ENCODE results near the gene AFF3.

GRCh38 chr2:99617811-99618210 is 524.6 kb downstream of the AFF3 start:
- TF ChIP-seq CTCF (IDR thresholded peaks at IDR 0.05; ENCODE audit: low read depth, low read length) (no peak), EZH2phosphoT487 (IDR thresholded peaks at IDR 0.05; ENCODE audit: low read depth) (no peak)
